Left colon (tissue), 2 donors: ENCODE results near the gene EVPL. TPM values are rescaled to one million over a fixed set of nuclear protein-coding genes. Genes with fewer than 3 reads are reported as not detected.
"Not testable (repeated sequence)": the region's sequence is repeated elsewhere in the genome, so short reads cannot be mapped to it uniquely, and the experiment has no call there.

ENCODE experiments used
- ATAC-seq: fragments of 200-7000 bp; cut with Tn5 transposase; one replicate; pipeline ENCODE4 v1.9.1; 2020; ENCODE audit warnings: mild to moderate bottlenecking, moderate library complexity
- DNase-seq, 2 donors: peaks; one replicate each; pipeline ENCODE4 v3.0.0-alpha.2; 2020
- intact Hi-C, 2 donors: fragments of 100-400 bp; cut with DNase I in 1 of 2; cut with micrococcal nuclease in 1 of 2; formaldehyde crosslinking; loops; one replicate each; pipeline versions ENCODE4 v1.11.2 to v1.14.0; 2022; cut with DNase I, micrococcal nuclease
- long read RNA-seq: library from polyadenylated mRNA; unstranded; transcript quantifications from one replicate; pipeline ENCODE4 v2.0.0, GENCODE V29; 2021
- total RNA-seq, 2 donors: library from RNA; stranded (reverse); fragmentation: NEBNext Ultra II Directional; extraction: Animal tissue kit (Norgen Biotek cat#: 25700); gene quantifications; one replicate each; pipeline ENCODE4 v1.2.1, GENCODE V29; 2021
- donor health status: DM: no; HTN: no; CAD: no.
- donor health status: DM: yes; HTN: yes; CAD: no.

The EVPL gene
- total RNA-seq: 10 to 100 TPM; 18.9 to 28.5 TPM
- long read RNA-seq, full-length matches to known transcripts: 2 of 42 reads
- long read RNA-seq, partial matches to known transcripts: 38 of 42 reads
- long read RNA-seq, other reads (novel, unspliced or antisense): 2 of 42 reads

- ATAC-seq: peak; percentile 83
- intact Hi-C loops: no loop called here
- DNase-seq: peak; percentile 89 to 94
These were observed at the start of gene EVPL for GRCh38 chr17:76027159-76027839. TSS of gene EVPL (minus strand) at chr17:76027306. CDS start at chr17:76027198, 108 bp downstream.

GRCh38 chr17:76076146-76076764 lies 49.1 kb upstream of the EVPL start:
- no peak for DNase-seq
- intact Hi-C loops: no loop called here

GRCh38 chr17:76075364-76076145 lies 48.4 kb upstream of the EVPL start:
- intact Hi-C loops: no loop called here
- DNase-seq (no peak), ATAC-seq (no peak)

More at GRCh38 chr17:76076146-76076764, 49.1 kb upstream of the EVPL start:
- ATAC-seq: no peak

- DNase-seq (no peak), ATAC-seq (no peak)
- intact Hi-C loops: no loop called here
These were observed 47.6 kb upstream of the EVPL start, which contains the start of gene GALR2 for GRCh38 chr17:76074390-76075363. TSS of gene GALR2 (plus strand) at chr17:76074781. CDS start at chr17:76074884, 103 bp downstream.

DNA sequence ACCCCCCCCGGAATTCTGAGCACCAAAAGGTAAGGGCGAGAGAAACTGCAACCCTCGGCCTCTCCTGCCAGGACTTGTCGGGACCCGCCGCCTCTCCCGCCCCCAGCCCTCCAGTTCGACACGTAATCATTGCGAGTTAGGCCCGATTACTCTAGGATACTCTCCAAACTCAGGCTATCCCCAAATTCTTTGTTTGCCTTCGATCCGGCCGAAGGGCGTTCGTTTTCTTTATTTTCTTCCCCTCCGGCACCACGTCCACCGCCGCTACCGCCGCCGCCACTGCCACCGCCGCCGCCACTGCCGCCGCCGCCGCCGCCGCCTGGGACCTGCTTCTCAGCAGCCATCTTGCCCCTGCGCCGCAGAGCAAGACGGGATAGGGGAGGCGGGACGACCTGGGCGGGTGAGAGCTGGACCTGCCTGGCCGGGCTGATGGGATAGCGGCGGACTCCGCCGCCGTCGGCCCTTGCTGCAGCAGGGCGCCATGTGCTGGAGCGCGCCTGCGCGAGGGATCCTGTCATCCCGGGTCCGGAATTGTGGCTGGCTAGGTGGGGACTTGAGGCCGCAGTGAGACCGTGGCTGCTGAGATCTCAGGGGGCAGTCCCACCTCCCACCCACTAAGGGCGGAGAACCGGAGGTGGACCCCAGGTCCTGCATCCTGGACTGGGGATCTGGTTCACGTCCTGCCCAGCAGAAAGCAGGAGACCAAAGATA lies 45.2 kb upstream of the EVPL start, which contains the start of gene SRP68:
SRP68 (minus strand) TSS at position 370 of the 711 bp plus-strand sequence; CDS start at position 344, 26 bp downstream.
- ATAC-seq: peak; percentile 98
- peak; percentile 92 to 94 for DNase-seq
- intact Hi-C loops: no loop called here

DNA sequence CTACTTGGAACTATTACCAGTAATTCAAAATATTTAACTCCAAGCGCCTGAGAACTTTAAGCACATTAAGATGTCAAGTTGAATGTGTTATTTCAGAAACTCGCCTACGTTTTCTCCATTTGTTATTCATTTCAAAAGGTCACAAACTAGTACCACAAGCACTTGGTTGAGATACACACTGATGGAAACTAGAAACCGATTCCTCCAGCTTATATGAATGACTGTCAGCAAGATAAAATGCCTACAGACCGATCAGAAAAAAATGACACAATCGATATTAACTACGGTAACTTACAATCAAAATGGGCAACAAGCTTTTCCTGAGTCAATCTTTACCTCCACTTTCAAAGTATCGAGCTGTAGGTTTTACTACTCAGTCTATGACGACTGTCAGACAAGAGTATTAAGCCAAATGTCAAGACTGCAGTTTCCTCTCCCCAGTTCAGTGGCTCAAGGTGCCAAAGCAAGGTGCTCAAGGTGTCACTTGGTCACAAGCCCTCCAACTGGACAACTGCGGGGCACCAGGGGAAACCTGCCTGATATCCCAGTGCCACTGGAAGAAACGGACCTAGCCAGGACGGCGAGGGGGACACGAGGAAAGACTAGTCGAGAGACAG lies 44.5 kb upstream of the EVPL start:
- no peak for DNase-seq
- ATAC-seq: peak; percentile 13
- intact Hi-C loops: no loop called here

GRCh38 chr17:76065775-76066174 lies 38.7 kb upstream of the EVPL start:
- ATAC-seq (peak; percentile 89), DNase-seq (no peak)
- intact Hi-C loops: no loop called here

DNA sequence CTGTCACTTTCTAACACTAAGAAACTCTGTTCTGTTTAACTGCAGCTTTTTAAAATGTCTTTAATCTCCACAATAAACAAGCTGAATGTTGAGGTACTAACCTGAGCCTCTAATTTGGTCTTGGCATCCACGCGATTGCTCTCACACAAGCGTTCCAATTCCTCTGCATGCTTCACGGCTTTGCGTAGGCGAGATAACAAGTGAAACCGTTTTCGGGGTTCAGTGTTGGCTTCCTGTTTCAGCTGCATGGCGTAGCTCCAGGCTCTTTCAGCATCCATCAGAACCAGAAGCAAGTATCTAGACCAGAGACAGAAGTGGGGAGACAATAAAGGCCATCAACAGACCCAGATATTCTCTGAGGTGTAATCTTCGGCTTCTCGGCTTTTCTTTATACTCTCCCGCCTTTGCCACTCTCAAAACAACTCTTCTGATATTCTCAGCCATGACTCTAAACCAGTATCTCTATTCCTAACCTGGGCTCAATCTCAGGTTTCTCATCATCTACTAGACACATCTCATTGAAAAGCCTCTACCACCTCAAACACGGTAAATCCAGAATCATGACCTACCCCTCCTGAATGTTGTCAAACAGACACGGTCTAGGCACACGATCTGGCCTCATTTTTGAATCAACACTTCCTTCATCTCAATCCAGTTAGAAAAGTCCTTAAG lies 36.9 kb upstream of the EVPL start:
- DNase-seq (no peak), ATAC-seq (no peak)
- intact Hi-C loops: no loop called here

- DNase-seq, ATAC-seq, intact Hi-C loops: not testable (repeated sequence)
These were observed 31.2 kb upstream of the EVPL start for GRCh38 chr17:76058264-76058663.

DNA sequence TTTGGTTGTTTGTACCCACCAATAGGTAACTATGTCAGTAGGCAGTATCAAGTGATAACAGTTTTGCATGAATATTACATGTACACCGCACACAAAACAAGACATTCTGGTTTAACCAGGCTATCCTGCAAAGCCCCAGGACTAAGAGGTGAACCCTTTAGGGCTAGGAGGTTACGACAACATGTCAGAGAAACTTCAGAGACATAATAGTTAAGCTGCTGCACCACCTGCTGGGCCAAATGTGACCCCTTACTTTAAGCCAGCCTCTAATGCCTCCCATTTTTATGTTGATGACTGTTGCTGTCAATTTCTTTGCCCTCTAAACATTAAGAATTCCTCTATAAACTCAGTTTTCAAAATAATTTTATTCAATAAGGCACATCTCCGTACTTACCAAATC lies 29.8 kb upstream of the EVPL start:
- intact Hi-C loops: no loop called here
- no peak for DNase-seq
- peak; percentile 25 for ATAC-seq

DNA sequence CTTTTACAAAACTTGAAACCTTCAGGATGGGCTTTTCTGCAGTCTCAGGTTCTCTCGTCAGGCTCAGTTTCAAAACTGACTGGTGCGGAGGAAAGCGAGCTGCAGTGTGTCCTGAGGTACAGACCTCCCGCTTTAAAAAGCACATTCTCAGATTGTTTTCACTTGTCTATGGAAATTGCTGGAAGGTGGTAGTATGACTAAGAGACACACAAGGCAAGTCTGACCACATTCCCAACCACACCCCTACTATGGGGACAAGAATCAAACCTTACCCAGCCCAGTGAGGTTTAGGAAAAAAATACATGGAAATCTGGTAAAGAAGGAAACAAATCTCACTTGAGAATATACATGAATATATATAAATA lies 27.0 kb upstream of the EVPL start:
- no peak for DNase-seq
- ATAC-seq: peak; percentile 32
- intact Hi-C loops: no loop called here

- DNase-seq (no peak), ATAC-seq (peak; percentile 22)
- intact Hi-C loops: no loop called here
These were observed 26.4 kb upstream of the EVPL start for GRCh38 chr17:76053246-76054111.

DNA sequence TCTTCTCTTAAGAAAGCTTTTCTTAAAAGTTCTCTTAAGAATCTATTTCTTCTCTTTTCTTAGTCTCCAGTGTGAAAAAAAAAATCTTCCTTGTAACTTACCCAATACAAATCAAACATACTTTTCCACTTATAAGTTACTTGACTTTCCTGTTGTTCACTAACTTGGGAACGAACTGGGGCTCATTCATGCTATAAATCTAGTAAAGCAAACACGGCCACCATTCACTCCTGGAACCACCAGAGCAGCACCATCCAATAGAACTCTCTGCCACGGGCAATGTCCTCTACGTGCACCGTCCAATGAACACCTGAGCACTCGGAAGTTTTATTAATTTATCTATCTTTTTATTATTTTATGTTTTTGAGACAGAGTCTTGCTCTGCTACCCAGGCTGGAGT lies 24.5 kb upstream of the EVPL start:
- intact Hi-C loops: no loop called here
- ATAC-seq: peak; percentile 77
- no peak for DNase-seq

DNA sequence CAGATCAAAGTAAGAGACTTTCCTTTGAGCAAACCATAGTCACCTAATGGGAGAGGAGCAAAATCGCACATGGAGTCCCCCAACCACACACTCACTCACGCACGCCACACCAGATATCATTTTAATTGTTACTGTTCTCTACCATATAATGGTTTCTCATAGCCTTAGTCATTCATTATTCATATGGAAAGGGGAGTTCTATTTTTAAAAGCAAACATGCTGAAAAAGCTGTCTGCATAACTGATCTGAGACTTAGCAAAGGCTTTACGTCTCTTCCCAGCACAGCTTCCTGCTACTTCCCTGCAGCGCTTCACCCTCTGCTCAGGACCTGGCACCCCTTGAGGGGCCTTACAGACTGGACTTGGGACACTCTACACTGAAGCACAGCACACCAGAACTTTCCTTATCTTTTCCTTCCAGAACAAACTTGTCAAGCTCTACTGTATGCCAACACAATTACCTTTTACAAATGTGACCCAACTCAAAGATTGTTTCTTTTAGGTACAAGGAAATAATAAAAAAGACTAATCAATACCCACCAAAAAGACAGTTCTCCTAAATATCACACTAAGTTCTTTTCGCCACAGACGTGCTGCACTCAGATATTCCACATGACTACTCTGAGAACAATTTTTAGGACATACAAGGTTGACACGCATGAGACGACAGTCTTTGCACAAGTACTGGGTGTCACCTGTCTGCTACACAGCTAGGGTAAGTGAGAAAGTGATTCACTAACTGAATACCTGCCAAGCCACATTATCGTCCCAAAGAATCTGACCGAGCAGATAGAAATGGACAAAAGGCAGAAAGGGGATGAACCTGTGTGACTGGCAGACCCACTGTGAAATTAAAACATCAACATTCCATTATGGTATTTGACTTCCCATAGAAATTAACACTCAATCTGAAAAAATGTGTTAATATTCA lies 23.7 kb upstream of the EVPL start:
- peak; percentile 72 for ATAC-seq
- DNase-seq: no peak
- intact Hi-C loops: no loop called here
